Measurements from ENCODE around the gene SLC15A5. TPM values are rescaled to one million over a fixed set of nuclear protein-coding genes. Genes with fewer than 3 reads are reported as not detected.

Gene SLC15A5
- total and polyA plus RNA-seq, 12 donors = not detected

- no peaks in the 10 kb centered on the region for H3K27me3 ChIP-seq
- no peaks in the 10 kb centered on the region for H3K9me3 ChIP-seq
- no peak for ATAC-seq
- DNase-seq = no peak
- no peak overlapping the region for H3K27ac ChIP-seq
- intact Hi-C loops (cut with DNase I) = no loop called here
- H3K36me3 ChIP-seq = no peaks in the 10 kb centered on the region
- H3K4me1 ChIP-seq = no peaks in the 10 kb centered on the region
- H3K4me3 ChIP-seq = no peak overlapping the region
- TF ChIP-seq CTCF (IDR thresholded peaks at IDR 0.05) = no peak
These were observed 57.4 kb downstream of the SLC15A5 start for GRCh38 chr12:16220120-16220519.

GRCh38 chr12:16218934-16219751 lies 58.3 kb downstream of the SLC15A5 start:
- Histone ChIP-seq H3K4me3 (no peak overlapping the region), H3K36me3 (no peaks in the 10 kb centered on the region), H3K27me3 (no peaks in the 10 kb centered on the region), H3K9me3 (no peaks in the 10 kb centered on the region), H3K4me1 (no peaks in the 10 kb centered on the region), H3K27ac (no peak overlapping the region)
- DNase-seq (no peak), ATAC-seq (no peak)
- TF ChIP-seq CTCF (IDR thresholded peaks at IDR 0.05) = no peak
- 69 to 73% methylated on average over 6 of the region's 6 CpGs for WGBS, 2 donors
- intact Hi-C loops (cut with DNase I) = no loop called here

DNA sequence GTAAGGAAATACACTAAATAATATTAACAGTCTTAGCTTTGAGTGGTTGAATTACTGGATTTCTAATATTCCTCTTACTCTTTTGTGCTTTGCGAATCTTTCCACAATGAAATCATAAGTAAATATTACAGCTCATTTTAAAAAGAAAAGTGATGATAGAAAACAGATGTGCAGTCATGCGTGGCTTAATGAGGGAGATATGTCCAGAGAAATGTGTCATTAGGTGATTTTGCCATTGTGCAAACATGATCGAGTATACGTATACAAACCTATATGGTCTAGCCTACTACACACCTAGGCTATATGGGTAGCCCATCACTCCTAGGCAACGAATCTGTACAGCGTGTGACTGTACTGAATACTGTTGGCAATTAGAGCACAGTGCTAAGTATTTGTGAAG lies 59.3 kb downstream of the SLC15A5 start:
- H3K9me3 ChIP-seq = no peaks in the 10 kb centered on the region
- no peaks in the 10 kb centered on the region for H3K36me3 ChIP-seq
- intact Hi-C loops (cut with DNase I) = no loop called here
- no peak overlapping the region for H3K4me3 ChIP-seq
- H3K4me1 ChIP-seq = no peaks in the 10 kb centered on the region
- TF ChIP-seq CTCF (IDR thresholded peaks at IDR 0.05) = no peak
- H3K27ac ChIP-seq = no peak overlapping the region
- no peaks in the 10 kb centered on the region for H3K27me3 ChIP-seq
- whole genome bisulfite sequencing, 2 donors = 69 to 71% methylated on average over 6 of the region's 6 CpGs
- DNase-seq = no peak
- ATAC-seq = no peak

DNA sequence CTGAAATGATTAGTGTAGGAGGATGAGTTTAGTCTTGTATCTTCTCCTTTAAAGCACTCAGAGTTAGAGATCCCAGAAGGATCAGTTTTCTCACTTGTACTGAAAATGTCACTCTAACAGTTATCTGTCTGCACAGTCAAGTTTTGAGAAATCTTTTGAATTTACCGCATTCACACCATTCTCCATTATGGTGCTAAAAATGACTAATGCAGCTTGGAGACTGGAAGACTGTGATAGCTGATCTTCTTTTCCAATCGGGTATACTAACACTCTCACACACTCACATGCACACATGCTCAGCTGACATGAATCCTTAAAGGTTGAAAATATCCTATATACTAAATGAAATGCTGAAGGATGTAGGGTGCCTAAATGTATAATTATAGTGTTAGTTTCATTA lies 65.8 kb downstream of the SLC15A5 start:
- Histone ChIP-seq H3K36me3 (no peaks in the 10 kb centered on the region), H3K4me1 (no peaks in the 10 kb centered on the region), H3K4me3 (no peak overlapping the region), H3K27ac (no peak overlapping the region), H3K27me3 (no peaks in the 10 kb centered on the region), H3K9me3 (no peaks in the 10 kb centered on the region)
- intact Hi-C loops (cut with DNase I) = no loop called here
- DNase-seq (no peak), ATAC-seq (no peak)
- TF ChIP-seq CTCF (IDR thresholded peaks at IDR 0.05) = no peak
- WGBS, 2 donors = 82 to 83% methylated on average over 2 of the region's 2 CpGs
